Activated CD8-positive, alpha-beta memory T cell treated with anti-CD3 and anti-CD28 coated beads for 48 hours (primary cell): ENCODE measurements around the gene ATG2B.
"Not testable (repeated sequence)": the region's sequence is repeated elsewhere in the genome, so short reads cannot be mapped to it uniquely, and the experiment has no call there.

Source experiments
- DNase-seq, 3 experiments: peaks; one replicate each; pipeline ENCODE4 v3.0.0-alpha.2; 2020; ENCODE audit warnings: low read depth in 2 of 3, low spot score in 2 of 3

Gene ATG2B

GRCh38 chr14:96255501-96256366 is 107.4 kb downstream of the ATG2B start, which contains the start of gene BDKRB1:
Gene BDKRB1, plus strand, starts transcription at chr14:96256210. Its CDS starts 7,473 bp downstream, at chr14:96263683.
- no peak for DNase-seq

GRCh38 chr14:96254687-96255086 is 108.5 kb downstream of the ATG2B start:
- DNase-seq = no peak

GRCh38 chr14:96252999-96253539 is 110.1 kb downstream of the ATG2B start:
- no peak for DNase-seq

DNA sequence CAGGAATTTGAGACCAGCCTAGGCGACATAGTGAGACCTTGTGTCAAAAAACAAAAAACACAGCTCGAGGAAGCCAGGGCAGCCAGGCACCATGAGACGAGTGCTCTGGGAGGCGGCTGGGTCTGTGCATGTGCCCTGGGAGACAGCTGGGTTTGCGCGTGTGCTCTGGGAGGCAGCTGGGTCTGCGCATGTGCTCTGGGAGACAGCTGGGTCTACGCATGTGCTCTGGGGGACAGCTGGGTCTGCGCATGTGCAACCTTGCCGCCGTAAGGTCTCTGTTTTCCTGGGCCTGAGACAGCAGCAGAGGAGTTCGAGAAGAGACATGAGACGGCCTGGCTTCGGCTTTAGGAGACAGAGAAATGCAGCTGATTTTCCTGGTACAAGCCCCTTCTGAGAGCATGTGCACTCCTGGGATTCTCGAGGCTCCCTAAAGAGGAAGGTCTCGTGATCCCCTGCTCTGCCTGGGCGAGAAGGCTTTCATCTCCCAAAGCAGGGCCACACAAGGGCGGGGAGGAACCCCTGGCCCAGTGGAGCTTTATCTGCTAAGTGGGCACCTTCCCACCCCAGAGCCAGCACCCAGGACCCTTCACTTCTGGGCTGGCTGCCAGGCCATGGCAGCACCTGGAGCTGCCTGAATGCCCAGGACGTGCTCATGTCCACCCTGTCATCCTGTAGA is 110.7 kb downstream of the ATG2B start:
- DNase-seq = no peak

DNA sequence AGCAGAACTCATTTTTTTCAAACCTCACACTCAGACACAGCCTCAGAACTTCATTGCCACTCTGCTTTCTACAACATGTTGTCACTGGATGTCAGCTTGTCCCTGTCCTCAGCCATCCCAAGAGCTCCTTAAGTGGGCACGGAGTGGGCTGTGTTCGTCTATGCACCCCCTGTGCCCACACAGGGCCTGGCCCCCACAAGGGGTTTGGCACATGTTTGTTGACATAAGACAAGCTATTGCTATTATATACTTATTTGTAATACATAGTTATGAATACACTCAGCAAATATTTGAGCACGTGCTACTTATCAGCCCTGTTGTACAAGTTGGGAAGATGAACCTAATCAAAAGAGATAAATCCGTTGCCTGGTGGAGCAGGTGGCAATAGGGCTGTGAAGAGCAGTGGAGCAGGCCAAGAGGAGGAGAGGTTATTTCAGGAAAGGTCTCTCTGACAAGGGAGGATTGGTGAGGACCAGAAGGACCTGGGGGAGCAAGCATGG is 111.4 kb downstream of the ATG2B start:
- no peak for DNase-seq

DNA sequence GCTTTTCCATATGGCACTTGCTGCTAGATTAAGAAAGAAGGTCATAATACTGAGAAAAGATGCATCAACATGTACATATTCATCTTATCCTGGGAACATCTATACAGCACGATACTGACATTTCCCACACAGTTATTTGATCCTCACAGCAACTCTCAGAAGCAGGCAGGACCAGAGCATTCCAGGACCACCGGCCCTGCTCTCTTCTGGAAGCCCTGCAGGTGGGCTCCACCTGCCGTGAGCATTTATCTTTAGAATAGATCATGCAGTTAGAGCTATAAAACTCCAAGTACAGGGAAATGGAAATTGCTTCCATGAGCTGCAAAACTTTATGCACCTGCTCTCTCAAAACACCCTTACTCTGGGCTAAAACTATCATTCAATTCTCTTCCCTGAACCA is 112.7 kb downstream of the ATG2B start:
- no peak for DNase-seq

DNA sequence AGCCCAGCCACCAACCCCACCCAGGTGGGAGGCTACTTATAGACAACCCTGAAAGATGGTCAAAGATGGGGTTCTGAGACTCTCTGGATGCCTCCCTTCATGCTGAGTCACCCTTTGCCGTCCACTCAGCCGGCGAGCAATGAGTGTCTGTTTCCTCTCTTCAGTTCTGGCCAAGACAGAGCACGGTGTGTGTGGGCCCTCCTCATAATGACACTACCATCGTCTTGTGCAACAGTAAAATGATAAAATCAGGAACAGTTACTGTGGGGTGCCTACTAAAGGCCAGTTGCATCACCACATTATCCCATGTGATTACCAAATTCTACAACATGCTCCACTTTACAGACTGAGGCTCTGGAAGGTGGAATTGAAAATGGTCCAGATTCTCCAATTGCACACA is 114.1 kb downstream of the ATG2B start:
- DNase-seq = no peak

GRCh38 chr14:96247031-96247430 is 116.1 kb downstream of the ATG2B start:
- no peak for DNase-seq

DNA sequence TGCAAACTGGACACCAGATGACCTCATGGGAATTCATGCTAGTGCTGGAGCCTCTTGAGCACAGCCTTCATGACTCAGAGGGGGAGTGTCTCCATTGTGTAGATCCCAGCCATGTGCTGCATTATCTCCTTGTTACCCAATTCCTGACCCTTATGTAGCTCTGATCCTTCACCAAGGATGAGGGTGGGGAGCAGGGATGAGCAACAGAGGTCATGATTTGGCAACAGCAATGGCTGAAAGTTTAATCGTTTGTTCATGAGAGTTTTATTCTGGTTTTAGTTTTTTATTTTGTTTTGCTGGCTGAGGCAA is 116.6 kb downstream of the ATG2B start:
- no peak for DNase-seq

DNA sequence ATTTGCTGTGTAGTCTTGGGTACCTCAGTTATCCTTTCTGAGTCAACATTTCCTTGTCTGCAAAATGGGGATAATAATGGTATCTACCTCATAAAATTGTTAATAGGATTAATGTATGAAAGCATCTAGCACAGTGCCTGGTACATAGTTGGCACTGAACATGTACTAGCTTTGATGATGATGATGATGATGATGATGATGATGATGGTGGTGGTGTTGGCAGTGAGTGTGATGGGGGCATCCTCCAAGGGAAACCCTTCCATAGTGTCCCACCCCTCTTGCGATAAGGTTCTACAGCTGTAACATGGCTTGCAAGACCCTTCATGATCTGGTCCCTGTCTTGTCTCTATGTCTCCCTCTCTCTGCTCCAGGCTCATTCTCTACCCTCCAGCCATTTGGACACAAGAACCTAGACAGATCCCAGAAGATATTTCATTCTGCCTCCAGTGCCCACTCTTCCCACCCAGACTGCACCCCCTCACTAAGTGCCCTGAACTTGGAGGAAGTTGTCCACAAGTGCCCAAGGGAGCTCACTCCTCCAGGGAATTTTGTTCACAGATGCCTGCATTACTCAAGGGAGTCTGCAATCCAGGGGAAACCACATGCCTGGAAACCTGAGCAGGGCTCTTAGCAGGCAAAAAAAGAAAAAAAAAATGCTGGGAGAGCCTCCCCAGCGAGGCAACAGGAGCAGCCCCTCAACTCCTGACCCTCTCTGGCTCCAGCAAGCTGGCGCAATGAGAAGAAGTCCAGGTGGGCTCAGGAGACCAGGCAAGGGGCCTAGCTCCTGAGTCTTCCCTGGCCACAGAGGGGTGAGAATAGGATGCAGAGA is 117.2 kb downstream of the ATG2B start:
- DNase-seq = no peak

DNA sequence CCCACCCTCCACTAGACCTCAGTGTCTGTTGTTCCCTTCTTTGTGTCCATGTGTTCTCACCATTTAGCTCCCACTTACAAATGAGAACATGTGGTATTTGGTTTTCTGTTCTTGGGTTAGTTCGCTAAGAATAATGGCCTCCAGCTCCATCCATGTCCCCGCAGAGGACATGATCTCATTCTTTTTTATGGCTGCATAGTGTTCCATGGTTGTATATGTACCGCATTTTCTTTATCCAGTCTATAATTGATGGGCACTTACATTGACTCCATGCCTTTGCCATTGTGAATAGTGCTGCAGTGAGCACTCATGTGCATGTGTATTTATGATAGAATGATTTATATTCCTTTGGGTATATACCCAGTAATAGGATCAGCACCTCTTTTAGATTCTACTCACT is 118.1 kb downstream of the ATG2B start:
- not testable (repeated sequence) for DNase-seq

DNA sequence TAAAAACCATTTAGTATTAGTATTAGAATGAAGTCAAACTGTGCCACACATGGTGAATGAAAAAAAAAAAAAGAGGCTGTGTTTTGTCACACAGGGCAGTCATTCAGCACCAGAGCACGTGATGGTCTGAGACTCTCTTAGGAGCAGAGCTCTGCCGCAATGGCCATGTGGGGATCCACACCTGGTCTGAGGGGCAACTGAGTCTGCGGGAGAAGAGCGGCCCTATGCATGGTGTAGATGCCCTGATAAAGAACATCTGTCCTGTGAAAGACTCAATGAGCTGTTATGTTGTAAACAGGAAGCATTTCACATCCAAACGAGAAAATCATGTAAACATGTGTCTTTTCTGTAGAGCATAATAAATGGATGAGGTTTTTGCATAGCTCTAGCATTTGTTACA is 119.4 kb downstream of the ATG2B start:
- DNase-seq = no peak

- no peak for DNase-seq
Measured at GRCh38 chr14:96242126-96242525, 121.0 kb downstream of the ATG2B start.

DNA sequence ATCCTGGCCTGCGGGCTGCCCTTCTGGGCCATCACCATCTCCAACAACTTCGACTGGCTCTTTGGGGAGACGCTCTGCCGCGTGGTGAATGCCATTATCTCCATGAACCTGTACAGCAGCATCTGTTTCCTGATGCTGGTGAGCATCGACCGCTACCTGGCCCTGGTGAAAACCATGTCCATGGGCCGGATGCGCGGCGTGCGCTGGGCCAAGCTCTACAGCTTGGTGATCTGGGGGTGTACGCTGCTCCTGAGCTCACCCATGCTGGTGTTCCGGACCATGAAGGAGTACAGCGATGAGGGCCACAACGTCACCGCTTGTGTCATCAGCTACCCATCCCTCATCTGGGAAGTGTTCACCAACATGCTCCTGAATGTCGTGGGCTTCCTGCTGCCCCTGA is 122.5 kb downstream of the ATG2B start:
- DNase-seq = no peak

GRCh38 chr14:96239711-96240141 is 123.4 kb downstream of the ATG2B start:
- no peak for DNase-seq

GRCh38 chr14:96238676-96239265 is 124.4 kb downstream of the ATG2B start:
- no peak for DNase-seq

DNA sequence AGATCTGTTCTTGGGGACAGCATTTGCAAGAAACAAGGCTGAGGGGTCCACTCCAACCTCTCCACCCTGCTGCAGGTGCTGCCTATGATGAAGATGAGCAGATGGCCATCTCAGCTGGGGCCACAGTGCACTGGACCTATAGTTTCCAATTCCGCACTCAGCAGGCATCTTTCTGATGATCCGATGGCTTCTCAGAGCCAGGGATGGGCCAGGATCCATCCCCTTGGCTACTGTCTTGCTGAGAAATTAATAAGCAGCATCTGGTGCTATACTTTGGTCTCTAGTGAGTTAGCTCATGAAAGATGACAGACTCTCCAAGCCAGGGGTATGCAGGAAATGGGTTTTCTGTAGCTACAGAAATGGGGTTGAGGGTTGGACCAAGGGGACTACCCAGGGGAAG is 125.5 kb downstream of the ATG2B start:
- no peak for DNase-seq

DNA sequence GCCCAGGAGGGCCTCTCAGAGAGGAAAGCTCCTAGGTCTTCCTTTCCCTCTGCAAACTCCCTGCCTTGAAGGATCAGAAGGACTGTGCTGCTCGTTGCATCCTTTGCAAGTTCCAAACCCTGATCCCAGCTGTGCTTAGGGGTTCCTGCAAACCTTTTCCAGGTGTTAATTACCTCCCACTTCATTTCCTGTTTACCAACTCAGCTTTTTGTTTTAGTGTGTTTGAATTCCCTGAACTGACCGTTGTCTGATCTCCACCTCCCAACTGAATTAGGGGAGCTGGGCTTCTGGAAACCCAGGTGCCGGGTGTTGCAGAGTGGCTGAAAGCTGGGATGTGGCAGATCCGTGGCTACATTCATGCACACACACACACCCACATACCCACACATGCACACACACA is 127.7 kb downstream of the ATG2B start:
- no peak for DNase-seq

DNA sequence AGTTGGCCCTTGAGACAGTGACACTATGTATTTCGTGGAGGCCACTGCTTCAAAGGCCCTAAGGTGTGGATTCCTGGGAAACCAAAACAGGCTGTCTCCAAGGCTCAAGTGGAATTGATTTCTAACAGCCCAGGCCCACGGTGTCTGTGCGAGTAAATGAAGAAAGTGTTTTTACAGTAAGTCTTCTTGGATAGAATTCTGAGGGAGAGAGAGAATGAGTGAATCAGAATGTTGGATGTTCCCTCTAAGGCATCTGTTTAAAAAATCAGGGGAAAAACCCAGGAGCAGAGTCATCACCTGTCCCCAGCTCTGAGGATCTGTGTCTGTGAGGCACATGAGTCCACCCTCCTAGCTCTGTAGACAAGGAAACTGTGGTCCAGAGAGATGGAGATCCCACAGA is 129.5 kb downstream of the ATG2B start:
- DNase-seq = no peak

GRCh38 chr14:96232506-96232905 is 130.6 kb downstream of the ATG2B start:
- DNase-seq = no peak
